ENCODE measurements around the gene ZNF319.

Gene ZNF319

DNA sequence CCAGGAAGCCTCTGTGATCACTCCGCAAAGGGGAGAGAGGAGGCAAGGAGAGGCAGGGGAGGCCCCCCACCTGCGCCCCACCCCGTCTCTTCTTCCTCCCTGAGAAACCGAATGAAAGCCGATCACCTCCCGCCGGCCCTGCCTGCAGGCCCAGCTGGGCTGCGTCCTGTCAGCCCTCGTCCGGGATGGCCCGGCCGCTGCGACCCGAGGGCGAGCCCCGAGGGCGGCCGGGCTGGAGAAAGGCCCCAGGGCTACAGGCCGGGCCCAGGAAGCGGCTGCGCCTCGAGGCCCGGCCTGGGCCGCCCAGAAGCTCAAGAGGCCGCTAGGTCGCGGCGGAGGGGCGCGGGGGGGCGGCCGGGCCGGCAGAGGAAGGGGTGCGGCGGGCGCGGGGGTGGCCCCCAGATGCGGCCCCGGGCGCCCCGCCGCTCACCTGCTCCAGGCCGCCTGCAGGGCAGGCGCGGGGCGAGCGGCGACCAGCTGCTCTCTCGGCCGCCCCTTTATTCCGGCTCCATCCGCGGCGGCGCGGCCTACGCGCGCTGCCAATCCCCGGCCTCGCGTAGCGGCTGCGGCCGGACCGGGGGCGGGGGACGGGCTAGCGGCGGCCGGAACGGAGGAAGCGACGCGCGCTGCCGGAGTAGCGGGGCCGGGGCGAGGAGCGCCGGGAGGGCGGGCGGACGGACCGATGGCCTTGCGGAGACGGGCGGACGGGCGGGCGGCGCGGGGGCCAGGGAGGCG lies at the start of gene ZNF319:
Gene ZNF319 (minus strand): TSS at position 702 of the 735 bp plus-strand sequence. CDS start 2,407 bp downstream, outside the sequence.
- DNase-seq (ENCODE audit: low read depth in 2 of 2): no peak

DNA sequence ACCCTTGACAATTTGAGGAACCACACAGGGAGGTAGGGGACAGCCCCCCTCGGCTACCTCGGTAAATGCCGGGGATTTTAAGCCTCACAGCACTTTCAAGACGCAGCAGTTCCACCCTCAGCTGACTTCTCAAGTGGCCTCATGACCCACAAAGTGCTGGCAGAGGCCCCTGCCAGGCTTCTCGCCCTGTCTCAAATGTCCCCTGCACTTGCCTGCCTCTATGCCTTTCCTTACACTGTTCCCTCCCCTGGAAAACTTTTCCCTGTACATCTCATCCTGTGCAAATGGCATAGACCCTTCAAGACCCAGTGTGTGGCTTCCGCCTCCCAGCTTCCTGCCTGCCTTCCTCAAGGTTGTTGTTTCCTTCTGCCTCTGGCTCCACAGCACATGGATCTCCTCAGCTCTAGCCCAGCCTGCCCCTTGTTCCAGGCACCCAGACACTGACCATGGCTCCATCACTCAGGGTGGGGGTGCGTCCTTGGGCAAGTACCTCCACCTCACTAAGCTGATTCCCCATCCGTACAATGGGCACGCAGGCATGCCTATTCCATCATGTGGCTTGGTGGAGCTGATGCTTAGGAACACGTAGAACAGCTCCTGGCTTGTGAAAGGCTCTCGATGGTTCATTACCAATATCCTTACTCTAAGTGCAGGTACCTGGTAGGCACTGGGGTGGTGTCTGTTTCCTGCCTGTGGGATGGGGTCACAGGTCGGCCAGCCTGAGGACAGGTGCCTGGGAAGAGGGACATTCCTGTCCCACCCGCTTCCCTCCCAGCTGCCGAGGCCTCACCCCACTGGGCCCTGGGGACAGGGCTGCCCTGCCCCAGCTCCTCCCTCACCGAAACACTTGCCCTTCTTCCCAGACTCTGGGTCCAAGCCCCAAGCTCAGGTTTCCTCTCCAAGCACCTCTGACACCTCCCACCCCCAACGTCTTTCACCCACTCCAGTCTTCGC lies 49.0 kb upstream of the ZNF319 start:
- DNase-seq (ENCODE audit: low read depth in 2 of 2): no peak

DNA sequence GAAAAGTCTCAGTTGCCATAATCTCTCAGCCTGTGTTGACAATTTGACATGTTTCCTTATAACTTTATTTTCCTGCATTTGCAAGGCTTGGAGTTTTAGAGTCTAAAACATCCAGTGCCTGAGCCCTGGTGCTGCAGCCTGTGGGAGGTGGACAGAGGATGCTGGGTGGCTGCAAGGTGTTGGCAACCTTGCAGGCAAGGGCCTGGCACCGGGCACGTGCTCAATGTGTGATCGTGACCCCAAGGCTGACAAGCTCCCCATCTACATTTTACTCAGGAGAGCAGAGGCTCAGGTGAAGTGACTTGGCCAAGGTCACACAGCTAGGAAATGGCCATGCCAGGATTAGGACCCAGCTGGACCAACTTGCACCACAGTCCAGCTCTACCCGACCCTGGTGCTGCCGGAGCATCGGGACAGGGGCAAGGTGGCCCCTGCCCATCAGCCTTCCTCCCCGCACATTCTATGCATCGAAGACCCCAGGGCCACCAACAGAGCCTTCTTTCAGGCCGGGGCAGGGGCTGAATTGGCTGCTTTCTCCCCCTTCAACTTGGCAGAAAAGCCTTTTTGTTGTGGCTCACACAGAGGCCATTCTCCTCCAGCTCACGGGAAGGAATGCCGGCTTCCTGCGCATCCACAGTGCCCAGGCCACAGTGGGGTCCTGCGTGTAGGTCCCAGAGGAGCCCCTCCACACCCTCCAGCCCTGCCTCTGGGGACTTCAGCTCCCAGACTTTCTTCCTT lies 48.2 kb upstream of the ZNF319 start:
- no peak for DNase-seq (ENCODE audit: low read depth in 2 of 2)

DNA sequence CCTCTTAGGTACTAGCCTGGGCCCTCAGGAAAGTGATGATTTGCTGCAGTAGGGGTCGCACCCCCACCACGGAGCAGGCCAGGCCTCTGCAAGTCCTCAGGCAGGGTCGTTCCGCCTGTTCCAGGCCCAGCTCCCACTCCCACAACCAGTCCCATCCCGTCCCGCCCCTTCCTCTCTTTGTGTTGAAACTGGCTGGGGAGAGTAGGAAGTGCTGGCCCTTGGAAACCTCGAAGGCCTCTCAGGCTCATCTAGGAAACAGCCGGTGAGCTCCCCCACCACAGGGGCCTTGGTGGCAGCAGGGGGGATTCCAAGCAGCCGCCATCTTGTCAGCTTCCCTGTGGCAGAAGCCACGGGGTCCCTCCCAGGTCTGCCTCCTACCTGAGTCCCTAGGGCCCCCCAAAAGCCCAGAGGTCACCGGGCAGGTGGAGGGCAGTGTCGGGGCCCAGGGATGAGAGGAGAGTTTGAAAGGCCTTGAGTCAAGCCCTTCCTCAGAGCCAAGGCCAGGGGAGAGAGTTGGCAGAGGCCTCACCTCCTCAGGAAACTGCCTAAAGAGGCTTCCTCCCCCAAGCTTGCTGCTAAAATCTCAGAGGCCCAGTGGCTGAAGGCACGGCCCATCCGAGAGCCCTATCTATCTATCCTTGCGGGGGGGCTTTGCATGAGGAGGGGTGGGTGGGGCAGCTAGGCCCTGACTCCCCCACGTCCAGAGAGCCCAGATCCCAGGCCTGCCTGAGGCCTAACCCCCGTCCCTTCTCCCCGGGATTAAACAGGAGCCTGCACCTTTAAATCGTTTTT lies 47.3 kb upstream of the ZNF319 start:
- DNase-seq (ENCODE audit: low read depth in 2 of 2): no peak

DNA sequence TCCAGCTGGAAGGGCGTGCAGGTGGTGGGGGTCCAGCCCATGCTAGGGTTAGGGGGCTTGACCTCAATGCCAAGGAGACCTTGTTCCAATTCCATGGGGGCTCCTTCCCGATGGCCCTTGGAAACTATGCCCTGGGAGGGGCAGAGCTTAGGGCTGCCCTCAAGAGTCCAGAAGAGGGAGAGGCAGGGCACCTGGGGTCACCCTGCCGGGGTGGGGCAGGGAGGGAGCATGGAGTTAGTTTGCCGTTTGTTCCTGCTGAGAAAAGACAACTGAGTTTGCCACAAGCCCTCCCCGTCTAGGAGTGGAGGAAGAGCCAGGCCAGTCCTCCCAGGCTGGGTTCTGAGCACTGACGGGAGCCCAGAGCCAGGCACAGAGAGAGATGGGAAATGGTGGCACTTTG lies 46.5 kb upstream of the ZNF319 start:
- DNase-seq (ENCODE audit: low read depth in 2 of 2): no peak

DNA sequence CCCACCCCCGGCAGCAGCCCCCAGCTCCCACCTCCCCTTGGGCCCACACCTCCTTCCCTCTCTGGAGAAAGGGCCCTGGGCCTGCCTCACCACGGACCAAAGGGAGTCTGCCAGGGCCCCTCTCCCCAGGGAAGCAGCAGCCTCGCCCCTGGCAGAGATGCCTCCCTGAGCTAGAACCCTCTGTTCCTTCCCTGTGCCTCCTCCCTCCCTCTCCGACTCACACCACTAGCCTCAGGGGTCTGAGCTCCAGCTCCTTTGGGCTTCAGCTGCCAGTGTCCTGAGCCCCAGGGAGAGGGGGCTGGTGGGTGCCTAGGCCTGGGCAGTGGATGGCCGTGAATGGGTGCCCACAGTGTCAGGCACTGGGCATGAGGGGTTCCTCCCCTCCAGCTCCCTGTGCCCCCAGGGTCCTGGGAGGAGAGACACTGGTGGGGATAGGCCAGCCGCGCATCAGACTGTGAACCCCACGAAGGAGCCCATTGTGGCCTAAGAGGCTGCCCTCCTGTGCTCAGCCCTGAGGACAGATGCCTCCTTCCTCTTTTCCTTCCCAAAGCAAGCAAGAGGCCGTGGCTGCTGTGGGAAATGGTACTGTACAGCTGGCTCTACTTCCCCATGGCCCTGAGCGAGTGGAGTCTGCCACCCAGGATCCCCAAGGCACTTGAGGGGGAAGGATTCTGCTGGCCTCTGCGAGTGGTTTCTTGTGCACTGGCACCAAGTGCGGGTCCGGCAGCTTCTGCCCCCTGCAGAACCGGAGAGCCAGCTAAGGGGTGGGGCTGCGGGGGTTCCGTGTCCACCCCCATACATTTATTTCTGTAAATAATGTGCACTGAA lies 45.8 kb upstream of the ZNF319 start:
- DNase-seq (ENCODE audit: low read depth in 2 of 2): no peak

DNA sequence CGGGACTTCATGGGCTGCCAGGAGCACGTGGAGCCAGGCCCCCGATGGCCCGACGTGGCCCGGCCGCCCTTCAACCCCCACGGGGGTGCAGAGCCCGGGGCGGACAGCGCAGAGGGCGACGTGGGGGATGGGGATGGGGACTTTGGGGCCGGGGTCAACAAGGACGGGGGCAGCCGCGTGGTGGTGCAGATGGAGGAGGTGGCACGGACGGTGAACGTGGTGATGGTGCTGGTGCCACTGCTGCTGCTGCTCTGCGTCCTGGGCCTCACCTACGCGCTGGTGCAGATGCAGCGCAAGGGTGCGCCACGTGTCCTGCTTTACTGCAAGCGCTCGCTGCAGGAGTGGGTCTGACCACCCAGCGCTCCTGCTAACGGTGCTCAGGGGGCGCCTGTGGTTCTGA lies 44.6 kb upstream of the ZNF319 start:
- no peak for DNase-seq (ENCODE audit: low read depth in 2 of 2)

DNA sequence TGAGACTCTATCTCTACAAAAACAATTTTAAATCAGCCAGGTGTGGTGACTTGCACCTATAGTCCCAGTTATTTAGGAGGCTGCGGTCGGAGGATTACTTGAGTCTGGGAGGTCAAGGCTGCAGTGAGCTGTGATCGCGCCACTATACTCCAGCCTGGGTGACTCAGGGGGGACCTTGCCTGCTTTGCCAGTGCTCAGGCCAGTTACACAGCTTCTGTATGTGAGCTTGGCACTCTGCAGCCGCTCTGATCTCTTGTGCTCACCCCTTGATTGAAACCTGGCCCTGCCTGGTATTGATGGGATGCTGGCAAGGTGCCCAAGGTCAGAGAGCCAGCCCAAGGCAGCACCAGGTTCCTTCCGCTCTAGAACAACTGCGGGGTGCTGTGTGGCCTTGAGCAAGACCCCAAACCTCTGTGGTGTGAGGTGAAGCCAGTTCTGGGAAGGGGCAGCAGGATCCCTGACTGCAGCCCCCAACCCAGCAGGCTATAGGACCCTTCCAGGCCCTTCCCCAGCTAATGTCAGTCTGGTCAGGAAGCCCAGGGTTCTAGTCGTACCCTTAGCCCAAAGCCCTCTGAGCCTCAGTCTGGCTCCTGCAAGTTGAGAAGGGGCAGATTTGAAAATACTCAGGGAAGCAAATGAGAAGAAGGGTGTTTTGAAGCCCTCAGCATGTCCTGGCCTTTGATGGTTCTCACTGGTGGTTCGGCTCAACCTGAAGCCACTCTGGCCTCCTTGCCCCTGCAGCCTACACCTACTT lies 44.0 kb upstream of the ZNF319 start:
- no peak for DNase-seq (ENCODE audit: low read depth in 2 of 2)

DNA sequence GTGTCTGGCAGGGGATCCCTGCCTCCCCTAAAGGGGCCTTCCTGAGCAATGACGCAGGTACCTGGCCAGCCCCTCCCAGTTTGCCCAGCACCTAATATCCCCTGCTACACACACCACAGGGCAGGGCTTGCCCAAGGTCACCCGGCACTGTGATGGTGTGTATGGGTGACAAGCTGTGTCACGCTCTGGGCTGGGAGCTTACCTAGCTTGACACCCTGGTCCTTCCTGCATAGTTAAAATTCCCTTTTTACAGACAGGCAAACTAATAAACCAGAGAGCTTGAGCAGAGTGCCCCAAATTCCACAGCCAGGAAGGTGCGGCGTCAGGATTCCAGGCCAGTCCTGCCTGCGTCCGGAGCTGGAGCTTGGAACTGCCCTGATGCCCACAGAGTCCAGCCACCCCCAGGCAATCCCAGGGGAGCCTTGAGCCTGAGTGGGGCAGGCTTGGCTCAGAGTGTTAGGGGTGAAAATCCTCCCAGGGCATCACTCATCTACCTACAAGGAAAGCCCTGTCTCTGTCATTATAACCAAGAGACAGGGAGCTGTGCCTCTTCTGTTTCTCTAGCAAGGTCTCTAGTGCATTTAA lies 43.2 kb upstream of the ZNF319 start:
- no peak for DNase-seq (ENCODE audit: low read depth in 2 of 2)

DNA sequence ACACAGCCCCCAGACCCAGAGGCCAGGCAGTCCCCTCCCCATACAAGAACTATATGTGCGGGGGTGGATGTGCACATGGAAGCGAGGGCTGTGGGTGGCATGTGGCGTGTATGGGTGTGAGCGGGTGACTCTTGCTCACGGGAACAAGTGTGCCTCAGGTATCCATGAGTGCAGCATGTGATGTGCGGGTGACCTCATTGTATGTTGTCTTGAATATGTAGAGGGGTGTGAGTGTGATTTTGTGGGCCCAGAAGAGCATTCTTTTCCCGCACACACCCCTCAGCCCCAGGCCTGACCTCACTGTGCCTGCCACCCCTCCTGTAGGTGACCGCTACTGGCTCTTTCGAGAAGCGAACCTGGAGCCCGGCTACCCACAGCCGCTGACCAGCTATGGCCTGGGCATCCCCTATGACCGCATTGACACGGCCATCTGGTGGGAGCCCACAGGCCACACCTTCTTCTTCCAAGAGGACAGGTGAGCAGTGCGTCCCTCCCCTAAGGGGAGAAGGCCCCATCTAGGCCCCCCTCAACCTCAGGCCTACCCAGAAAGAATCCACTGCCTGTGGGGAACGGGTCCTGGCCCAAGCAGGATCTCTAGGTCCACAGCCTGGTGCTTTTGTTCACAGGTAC lies 42.5 kb upstream of the ZNF319 start:
- DNase-seq (ENCODE audit: low read depth in 2 of 2): no peak

DNA sequence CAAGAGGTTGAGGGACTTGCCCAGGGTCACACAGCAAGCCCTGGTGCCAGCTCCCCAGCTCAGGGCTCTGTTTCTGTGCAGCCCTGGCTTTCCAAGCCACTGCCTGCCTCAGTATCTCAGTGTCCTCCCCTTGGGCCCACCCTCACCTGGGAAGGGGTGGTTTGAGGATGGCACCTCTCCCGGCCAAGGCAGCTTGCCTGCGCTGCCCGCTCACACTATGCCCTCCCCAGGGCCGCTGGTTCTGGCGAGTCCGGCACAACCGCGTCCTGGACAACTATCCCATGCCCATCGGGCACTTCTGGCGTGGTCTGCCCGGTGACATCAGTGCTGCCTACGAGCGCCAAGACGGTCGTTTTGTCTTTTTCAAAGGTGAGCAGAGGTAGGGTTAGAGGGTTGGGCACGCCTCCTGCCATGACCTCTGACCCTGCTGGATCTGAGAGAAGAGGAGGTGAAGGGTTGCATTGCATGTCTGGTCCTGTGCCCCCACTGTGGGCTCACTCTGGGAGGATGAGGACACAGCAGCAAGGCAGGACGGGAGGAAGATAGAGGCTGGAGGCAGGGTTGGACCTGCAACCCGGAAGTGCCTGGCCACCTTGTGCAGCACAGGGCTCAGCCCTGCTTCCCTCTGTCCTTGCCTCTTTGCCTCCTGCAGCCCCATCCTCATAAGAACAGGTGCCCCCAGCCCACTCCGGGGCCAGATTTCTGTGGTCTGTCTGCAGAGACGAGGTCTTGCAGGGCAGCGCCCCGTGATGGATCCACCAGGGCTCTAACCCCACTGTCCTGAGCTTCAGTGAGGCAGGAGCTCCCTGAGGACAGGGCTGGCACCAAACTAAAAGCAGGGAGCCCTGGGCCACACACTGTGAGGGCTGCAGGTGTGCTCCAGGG lies 41.8 kb upstream of the ZNF319 start:
- no peak for DNase-seq (ENCODE audit: low read depth in 2 of 2)

DNA sequence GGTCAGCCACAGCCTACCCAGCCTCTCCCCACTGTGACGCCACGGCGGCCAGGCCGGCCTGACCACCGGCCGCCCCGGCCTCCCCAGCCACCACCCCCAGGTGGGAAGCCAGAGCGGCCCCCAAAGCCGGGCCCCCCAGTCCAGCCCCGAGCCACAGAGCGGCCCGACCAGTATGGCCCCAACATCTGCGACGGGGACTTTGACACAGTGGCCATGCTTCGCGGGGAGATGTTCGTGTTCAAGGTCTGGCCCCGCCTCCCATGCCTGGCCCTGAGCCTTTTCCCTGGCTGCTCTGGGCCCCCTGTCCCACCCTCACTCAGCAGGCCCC lies 41.1 kb upstream of the ZNF319 start:
- no peak for DNase-seq (ENCODE audit: low read depth in 2 of 2)

DNA sequence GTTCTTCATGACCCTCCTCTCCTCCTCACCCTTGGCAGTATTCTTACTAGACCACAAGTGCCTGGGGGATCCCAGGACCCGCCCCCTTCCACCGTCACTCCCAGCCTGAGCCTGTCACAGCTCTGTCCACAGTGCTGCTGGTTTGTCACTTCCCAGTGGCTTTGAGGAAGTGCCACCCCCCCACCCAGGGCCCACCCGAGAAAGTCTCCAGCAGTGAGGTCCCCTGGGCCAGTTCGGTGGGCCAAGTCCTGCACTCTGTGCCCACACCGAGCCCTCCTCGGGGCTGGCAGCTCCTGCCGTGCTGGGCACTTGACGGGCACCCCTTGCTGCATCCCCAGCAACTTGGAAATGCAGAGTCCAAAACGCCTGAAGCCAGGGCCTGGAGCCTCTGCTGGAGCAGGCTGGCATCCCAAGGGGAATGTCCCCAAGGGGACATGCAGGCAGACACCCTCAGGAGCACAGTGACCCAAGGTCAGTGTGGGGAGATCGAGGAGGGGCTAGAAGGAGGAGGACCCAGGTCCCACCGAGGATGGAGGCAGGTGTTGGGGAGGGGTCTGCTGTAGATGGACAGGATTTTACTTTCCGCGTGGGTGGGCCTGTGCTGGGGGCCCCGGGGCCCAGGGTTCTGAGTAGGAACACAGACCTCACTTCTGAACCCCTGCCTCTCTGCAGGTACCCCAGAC lies 40.6 kb upstream of the ZNF319 start:
- DNase-seq (ENCODE audit: low read depth in 2 of 2): no peak

DNA sequence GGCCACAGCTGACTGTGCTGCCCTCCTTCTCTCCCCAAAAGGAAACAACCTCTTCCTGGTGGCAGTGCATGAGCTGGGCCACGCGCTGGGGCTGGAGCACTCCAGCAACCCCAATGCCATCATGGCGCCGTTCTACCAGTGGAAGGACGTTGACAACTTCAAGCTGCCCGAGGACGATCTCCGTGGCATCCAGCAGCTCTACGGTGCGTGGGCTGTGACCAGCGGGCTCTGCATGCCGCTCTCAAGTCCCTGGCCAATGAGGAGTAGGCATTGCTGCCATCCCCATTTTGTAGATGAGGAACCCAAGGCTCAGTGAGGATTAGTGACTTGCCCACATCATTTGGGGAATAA lies 40.0 kb upstream of the ZNF319 start:
- DNase-seq (ENCODE audit: low read depth in 2 of 2): no peak

DNA sequence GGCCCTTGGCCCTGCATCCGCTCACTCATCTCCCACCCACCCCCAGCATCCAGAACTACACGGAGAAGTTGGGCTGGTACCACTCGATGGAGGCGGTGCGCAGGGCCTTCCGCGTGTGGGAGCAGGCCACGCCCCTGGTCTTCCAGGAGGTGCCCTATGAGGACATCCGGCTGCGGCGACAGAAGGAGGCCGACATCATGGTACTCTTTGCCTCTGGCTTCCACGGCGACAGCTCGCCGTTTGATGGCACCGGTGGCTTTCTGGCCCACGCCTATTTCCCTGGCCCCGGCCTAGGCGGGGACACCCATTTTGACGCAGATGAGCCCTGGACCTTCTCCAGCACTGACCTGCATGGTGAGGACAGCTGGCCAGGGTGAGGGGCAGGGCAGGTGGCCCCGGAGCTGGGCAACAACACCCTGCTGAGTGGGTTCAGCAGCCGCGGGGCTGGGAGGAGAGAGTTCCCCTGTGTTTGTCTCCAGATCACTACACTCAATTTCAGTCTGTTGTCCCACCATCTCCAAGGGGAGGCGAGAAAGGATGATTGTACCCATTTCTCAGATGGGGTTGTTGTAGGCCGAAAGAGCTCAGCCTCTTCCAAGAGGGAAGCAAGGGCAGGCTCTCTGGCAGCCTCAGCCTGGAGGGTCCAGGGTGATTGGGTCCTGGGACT lies 39.5 kb upstream of the ZNF319 start:
- DNase-seq (ENCODE audit: low read depth in 2 of 2): no peak

DNA sequence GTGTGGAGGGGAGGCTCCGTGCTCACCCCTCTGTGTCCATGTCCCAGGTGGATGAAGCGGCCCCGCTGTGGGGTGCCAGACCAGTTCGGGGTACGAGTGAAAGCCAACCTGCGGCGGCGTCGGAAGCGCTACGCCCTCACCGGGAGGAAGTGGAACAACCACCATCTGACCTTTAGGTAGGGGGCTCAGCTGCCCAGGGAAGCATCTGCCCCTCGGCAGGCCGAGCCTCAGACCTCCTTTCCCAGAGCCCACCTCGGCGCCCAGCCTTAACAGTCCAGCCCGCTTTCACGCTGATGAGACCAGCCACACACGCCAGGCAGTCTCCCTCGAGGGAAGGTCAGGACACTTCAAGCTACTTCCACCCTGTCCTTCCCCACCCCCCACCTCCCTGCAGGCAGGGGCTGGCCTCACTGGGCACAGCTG lies 37.8 kb upstream of the ZNF319 start:
- DNase-seq (ENCODE audit: low read depth in 2 of 2): no peak

Data from stimulated activated CD8-positive, alpha-beta memory T cell treated with anti-CD3 and anti-CD28 coated beads, Interleukin-7, amount 100 ng/mL, for 1 hour (primary cell).